Measurements from ENCODE around the gene DESI1.

Gene DESI1

DNA sequence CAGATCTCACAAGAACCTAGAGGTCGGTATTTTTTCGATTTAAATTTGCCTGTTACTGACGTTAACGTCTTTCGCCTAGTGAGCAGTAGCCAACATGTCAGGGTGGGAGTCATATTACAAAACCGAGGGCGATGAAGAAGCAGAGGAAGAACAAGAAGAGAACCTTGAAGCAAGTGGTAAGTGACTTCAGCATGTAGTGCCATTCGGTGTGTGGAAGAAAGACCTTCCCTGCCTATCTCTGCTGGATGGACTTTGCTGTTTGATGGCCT is 1.0 kb upstream of the DESI1 start:
- peaks cover 21% of the 10 kb centered on the region for H3K4me1 ChIP-seq (ENCODE audit: insufficient read depth, low read length)
- peak overlapping the region; percentile 95 for H3K4me3 ChIP-seq (ENCODE audit: low read length)
- H2AFZ ChIP-seq (ENCODE audit: low read depth, low read length) = no peak overlapping the region
- H3K36me3 ChIP-seq (ENCODE audit: insufficient read depth, low read length) = peaks cover 31% of the 10 kb centered on the region
- H3K27me3 ChIP-seq (ENCODE audit: insufficient read depth, low read length) = no peaks in the 10 kb centered on the region
- no peaks in the 10 kb centered on the region for H3K9me3 ChIP-seq (ENCODE audit: low read length)

DNA sequence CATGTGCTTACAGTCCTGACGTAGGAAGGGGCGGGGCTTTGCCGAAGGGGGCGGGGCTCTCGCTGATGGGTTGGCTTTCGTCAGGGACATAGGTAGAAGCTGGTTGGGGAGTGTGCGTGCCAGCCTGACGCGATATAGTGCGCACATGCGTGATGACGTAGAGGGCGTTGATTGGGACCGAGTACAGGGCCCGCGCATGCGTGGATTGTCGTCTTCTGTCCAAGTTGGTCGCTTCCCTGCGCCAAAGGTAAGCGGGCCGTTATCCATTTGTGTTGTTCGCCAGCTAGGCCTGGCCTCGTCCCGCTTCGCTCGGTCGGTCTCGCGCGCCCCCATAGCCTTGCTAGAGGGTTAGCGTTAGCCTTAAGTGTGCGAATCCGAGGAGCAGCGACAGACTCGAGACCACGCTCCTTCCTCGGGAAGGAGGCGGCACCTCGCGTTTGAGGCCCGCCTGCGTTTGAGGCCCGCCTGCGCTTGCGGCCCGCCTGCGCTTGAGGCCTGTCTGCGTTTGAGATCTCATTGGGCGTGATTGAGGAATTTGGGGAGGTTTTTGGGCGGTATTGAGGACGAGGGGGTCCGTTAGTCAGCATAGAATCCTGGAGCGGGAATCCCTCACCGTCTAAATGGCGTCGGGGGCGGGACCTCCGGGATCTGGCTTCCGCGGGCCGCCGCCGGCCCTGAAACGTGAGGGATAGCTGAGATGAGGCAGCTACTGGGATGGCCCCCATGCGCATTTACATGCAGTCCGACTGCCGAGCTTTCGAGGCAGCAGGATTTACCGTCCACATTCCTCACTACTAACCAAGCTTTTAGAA is 462 bp upstream of the DESI1 start, which contains the start of gene XRCC6:
Gene XRCC6 (plus strand): TSS at position 197 of the 812 bp plus-strand sequence. CDS start 710 bp downstream, outside the sequence.
- Histone ChIP-seq H3K36me3 (ENCODE audit: insufficient read depth, low read length) (peaks cover 29% of the 10 kb centered on the region), H3K9me3 (ENCODE audit: low read length) (no peaks in the 10 kb centered on the region), H3K27me3 (ENCODE audit: insufficient read depth, low read length) (no peaks in the 10 kb centered on the region), H2AFZ (ENCODE audit: low read depth, low read length) (peak within 1 kb of the TSS; percentile 81), H3K4me1 (ENCODE audit: insufficient read depth, low read length) (peaks cover 21% of the 10 kb centered on the region), H3K4me3 (ENCODE audit: low read length) (peak within 1 kb of the TSS; percentile 95)

DNA sequence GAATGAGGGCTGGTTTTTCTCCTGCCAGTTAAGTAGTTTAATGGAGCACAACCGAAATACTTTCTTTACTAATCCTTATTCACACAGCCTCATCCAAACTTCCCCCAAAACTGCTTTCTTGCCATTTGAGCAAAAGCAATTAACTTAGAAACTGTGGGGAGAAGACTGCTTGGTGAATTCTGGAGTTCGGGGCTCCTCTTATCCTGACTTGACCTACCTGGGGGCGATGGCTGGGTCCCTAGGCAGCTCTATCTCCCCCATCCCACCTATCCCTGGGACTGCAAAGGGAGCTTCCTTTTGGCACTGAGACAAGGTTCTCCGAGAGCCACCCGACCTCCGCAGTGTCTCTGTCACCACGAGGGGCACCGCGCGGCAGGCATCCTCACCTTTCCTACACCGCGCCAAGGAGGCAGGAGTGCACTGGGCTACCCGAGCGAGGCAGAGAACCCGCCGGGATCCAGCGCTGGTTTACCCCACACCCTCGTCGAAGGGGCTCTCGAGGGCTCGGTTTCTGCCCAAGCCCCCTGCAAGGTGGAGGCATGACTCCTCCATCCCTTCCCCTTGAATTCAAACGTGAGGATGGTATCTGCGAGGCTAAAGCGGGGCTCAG is 759 bp downstream of the DESI1 start:
- peaks cover 21% of the 10 kb centered on the region for H3K4me1 ChIP-seq (ENCODE audit: insufficient read depth, low read length)
- H3K27me3 ChIP-seq (ENCODE audit: insufficient read depth, low read length) = no peaks in the 10 kb centered on the region
- H3K36me3 ChIP-seq (ENCODE audit: insufficient read depth, low read length) = peaks cover 17% of the 10 kb centered on the region
- peak overlapping the region; percentile 50 for H2AFZ ChIP-seq (ENCODE audit: low read depth, low read length)
- no peaks in the 10 kb centered on the region for H3K9me3 ChIP-seq (ENCODE audit: low read length)
- peak overlapping the region; percentile 95 for H3K4me3 ChIP-seq (ENCODE audit: low read length)

DNA sequence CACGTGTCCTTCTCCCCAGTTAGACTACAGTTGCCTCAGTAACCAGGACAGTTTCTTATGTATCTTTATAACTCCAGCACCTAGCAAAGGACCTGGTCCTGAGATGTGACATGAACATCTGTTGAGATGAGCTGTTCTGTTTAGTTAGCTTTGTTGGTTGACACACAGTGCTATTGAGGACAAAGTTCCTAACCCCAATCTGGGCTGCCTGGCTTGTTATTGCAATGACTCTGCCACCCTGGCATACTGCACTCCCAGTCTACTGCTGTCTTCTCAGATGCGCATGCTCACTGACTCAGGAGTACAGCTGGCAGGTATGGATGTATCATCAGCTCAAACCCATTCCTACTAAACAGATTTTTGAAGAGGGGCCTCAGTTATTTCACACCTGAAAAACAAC is 7.4 kb downstream of the DESI1 start:
- H2AFZ ChIP-seq (ENCODE audit: low read depth, low read length) = no peak overlapping the region

DNA sequence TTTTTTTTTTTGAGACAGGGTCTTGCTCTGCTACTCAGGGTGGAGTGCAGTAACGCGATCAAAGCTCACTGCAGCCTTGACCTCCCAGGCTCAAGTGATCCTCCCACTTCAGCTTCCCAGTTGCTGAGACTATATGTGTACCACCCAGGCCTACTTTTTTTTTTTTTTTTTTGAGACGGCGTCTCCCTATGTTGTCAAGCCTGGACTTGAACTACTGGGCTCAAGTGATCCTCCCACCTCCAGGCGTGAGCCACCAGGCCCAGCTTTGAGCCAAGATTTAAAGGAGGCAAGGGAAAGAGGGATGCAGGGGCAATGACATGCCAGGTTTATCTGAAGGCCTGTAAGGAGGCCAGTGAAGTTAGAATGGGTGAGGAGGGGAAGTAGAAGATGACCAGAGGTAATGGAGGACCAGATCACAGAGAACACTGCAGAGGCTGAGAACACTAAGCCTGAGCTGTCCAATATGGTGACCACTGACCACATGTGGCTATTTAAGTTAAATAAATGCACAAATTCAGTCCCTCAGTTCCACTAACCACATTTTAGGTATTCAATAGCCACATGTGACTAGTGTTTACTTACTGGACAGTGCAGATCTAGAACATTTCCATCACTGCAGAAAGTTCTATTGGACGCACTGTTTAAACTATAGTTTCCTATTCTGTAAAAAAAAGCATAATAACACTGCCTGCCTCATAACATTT is 8.1 kb downstream of the DESI1 start:
- Histone ChIP-seq H3K9me3 (ENCODE audit: low read length) (no peaks in the 10 kb centered on the region), H2AFZ (ENCODE audit: low read depth, low read length) (no peak overlapping the region), H3K36me3 (ENCODE audit: insufficient read depth, low read length) (peaks cover 2% of the 10 kb centered on the region), H3K4me3 (ENCODE audit: low read length) (no peak overlapping the region), H3K4me1 (ENCODE audit: insufficient read depth, low read length) (no peaks in the 10 kb centered on the region), H3K27me3 (ENCODE audit: insufficient read depth, low read length) (no peaks in the 10 kb centered on the region)

More for the DNA sequence above, 7.4 kb downstream of the DESI1 start:
- no peaks in the 10 kb centered on the region for H3K27me3 ChIP-seq (ENCODE audit: insufficient read depth, low read length)
- H3K36me3 ChIP-seq (ENCODE audit: insufficient read depth, low read length) = peaks cover 2% of the 10 kb centered on the region
- no peak overlapping the region for H3K4me3 ChIP-seq (ENCODE audit: low read length)
- H3K4me1 ChIP-seq (ENCODE audit: insufficient read depth, low read length) = no peaks in the 10 kb centered on the region
- H3K9me3 ChIP-seq (ENCODE audit: low read length) = no peaks in the 10 kb centered on the region

DNA sequence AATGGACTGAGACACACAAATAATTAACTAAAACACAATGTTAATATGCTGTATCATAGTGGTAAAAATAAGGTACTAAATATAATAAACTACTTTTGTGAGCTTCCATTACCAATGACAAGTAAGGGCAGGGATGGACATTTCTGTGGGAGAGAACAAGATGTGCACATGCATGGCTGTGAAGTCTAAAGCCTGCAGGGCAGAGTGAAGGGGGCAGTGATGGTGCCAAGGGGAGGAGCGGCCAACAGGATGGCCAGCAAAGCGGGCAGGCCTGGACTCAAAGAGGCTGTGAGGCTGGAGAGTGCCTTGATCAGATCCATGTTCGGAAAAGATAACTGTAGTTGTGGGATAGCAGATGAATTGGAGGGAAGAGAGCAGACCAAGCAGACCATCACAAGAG is 12.5 kb downstream of the DESI1 start:
- Histone ChIP-seq H3K36me3 (ENCODE audit: insufficient read depth, low read length) (peaks cover 6% of the 10 kb centered on the region), H3K4me3 (ENCODE audit: low read length) (no peak overlapping the region), H2AFZ (ENCODE audit: low read depth, low read length) (no peak overlapping the region), H3K4me1 (ENCODE audit: insufficient read depth, low read length) (peaks cover 17% of the 10 kb centered on the region), H3K27me3 (ENCODE audit: insufficient read depth, low read length) (no peaks in the 10 kb centered on the region), H3K9me3 (ENCODE audit: low read length) (no peaks in the 10 kb centered on the region)

DNA sequence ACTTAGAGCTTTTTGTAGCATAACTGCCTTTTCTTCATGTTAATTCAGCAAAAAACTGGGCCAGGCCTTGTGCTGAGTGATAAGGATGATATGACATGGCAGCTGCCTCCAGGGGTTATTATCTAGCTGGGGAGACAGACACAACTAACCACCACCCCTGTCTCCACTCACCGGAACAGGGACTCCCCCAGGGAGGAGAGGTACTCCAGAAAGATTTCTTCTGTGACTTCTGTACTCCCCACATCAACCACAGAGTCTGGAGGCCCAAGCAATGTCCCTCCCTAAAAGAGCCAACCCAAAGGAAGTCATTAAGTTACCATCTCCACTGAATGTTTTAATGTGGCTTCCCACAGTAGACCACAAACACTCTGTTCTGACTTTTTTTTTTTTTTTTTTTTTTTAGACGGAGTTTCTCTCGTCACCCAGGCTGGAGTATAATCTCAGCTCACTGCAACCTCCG is 16.9 kb downstream of the DESI1 start:
- no peaks in the 10 kb centered on the region for H3K9me3 ChIP-seq (ENCODE audit: low read length)
- no peaks in the 10 kb centered on the region for H3K27me3 ChIP-seq (ENCODE audit: insufficient read depth, low read length)
- H3K4me1 ChIP-seq (ENCODE audit: insufficient read depth, low read length) = peaks cover 17% of the 10 kb centered on the region
- no peak overlapping the region for H3K4me3 ChIP-seq (ENCODE audit: low read length)
- H3K36me3 ChIP-seq (ENCODE audit: insufficient read depth, low read length) = peaks cover 24% of the 10 kb centered on the region
- H2AFZ ChIP-seq (ENCODE audit: low read depth, low read length) = no peak overlapping the region

DNA sequence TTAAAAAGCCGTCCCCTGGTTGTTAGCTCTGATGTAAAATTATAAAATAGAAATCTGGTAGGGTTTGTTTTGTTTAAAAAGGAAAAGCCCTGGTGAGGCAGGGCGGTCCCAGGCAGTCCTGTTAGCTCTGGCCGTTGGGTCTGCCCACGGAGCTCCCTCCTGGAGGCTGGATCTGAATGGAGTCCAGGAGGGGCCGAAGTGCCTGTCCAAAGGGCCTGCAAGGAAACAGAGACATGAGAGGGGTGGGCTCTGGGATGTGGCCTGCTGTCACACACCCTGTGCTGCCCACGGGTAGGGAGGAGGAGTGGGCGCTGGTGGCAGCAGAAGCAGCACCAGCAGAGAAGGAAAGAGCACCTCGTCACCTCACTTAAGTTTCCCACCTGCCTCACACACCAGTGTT is 19.9 kb downstream of the DESI1 start:
- no peaks in the 10 kb centered on the region for H3K9me3 ChIP-seq (ENCODE audit: low read length)
- no peak overlapping the region for H3K4me3 ChIP-seq (ENCODE audit: low read length)
- peaks cover 21% of the 10 kb centered on the region for H3K36me3 ChIP-seq (ENCODE audit: insufficient read depth, low read length)
- H3K27me3 ChIP-seq (ENCODE audit: insufficient read depth, low read length) = no peaks in the 10 kb centered on the region
- H2AFZ ChIP-seq (ENCODE audit: low read depth, low read length) = no peak overlapping the region
- H3K4me1 ChIP-seq (ENCODE audit: insufficient read depth, low read length) = peaks cover 20% of the 10 kb centered on the region

DNA sequence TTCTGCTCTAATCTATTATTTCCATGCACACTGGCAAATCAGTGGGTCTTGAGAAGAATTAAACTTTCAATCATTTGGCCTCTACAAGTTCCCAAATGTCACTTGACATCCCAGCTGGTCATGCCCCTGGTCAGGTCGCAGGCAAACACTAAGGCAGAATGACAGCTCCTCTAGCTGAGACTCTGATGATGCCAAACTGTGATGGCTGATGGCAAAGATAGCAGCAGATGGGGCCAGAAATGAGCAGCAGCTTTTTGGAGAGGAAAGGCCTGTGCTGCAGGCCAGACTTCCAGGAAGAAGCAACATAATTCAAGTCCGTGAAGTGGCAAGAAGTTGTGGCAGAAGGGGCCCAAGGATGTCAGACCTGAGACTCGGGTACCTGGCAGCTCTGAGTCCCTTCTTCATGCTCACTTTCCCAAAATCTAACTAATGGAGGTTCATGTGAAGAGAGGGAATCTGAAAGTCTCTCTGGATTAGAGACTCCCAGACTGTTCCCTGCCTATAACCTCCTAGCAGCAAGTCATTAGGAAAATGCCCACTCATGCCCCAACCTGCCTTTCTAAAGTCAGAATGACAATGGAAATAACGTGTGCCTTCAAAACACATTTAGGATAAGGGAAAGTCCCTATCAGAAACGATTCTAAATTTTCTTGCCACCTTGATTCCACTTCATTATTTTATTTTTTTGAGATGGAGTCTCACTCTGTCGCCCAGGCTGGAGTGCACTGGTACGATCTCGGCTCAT is 21.8 kb downstream of the DESI1 start:
- peaks cover 21% of the 10 kb centered on the region for H3K36me3 ChIP-seq (ENCODE audit: insufficient read depth, low read length)
- H2AFZ ChIP-seq (ENCODE audit: low read depth, low read length) = no peak overlapping the region

DNA sequence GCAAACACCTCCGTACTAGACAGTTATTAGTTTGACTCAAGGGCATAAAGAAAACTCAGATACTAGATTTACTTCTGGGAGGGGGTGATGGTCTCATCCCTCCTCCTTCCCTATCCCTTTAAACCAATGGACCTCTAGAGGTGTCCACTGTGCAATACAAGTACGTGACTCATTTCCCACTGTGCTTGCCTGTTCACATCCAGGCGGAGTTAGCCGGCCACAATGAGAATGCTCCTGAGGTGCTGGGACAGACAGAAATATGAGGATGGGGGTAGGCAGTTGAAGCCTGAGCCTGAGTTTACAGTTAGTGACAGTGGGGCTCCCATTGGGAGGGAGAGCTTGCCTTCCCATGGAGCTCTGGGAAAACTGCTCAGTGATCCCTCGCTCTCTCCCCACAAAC is 22.8 kb downstream of the DESI1 start:
- H3K36me3 ChIP-seq (ENCODE audit: insufficient read depth, low read length) = peaks cover 17% of the 10 kb centered on the region
- no peaks in the 10 kb centered on the region for H3K27me3 ChIP-seq (ENCODE audit: insufficient read depth, low read length)
- H3K4me1 ChIP-seq (ENCODE audit: insufficient read depth, low read length) = peaks cover 4% of the 10 kb centered on the region
- no peak overlapping the region for H2AFZ ChIP-seq (ENCODE audit: low read depth, low read length)
- H3K9me3 ChIP-seq (ENCODE audit: low read length) = no peaks in the 10 kb centered on the region
- no peak overlapping the region for H3K4me3 ChIP-seq (ENCODE audit: low read length)

More for the DNA sequence above, 21.8 kb downstream of the DESI1 start:
- Histone ChIP-seq H3K4me3 (ENCODE audit: low read length) (no peak overlapping the region), H3K4me1 (ENCODE audit: insufficient read depth, low read length) (peaks cover 4% of the 10 kb centered on the region), H3K9me3 (ENCODE audit: low read length) (no peaks in the 10 kb centered on the region), H3K27me3 (ENCODE audit: insufficient read depth, low read length) (no peaks in the 10 kb centered on the region)

DNA sequence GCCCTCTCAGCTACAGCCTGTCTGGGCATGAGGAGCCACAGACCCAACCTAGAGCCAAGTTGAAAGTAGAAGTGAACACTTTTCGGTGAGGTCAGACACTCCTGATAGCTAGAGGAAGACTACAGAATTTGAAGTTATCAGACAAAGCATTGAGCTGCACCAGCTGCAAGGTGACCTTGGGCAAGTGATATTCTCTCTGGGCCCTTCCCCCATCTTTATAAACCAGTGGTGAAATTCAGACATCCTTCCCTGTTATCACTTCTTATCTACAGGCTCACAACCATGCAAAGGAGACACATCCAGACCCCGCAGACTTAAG is 23.2 kb downstream of the DESI1 start:
- Histone ChIP-seq H3K36me3 (ENCODE audit: insufficient read depth, low read length) (peaks cover 12% of the 10 kb centered on the region), H2AFZ (ENCODE audit: low read depth, low read length) (no peak overlapping the region), H3K27me3 (ENCODE audit: insufficient read depth, low read length) (no peaks in the 10 kb centered on the region), H3K4me1 (ENCODE audit: insufficient read depth, low read length) (peaks cover 4% of the 10 kb centered on the region), H3K4me3 (ENCODE audit: low read length) (no peak overlapping the region), H3K9me3 (ENCODE audit: low read length) (no peaks in the 10 kb centered on the region)

DNA sequence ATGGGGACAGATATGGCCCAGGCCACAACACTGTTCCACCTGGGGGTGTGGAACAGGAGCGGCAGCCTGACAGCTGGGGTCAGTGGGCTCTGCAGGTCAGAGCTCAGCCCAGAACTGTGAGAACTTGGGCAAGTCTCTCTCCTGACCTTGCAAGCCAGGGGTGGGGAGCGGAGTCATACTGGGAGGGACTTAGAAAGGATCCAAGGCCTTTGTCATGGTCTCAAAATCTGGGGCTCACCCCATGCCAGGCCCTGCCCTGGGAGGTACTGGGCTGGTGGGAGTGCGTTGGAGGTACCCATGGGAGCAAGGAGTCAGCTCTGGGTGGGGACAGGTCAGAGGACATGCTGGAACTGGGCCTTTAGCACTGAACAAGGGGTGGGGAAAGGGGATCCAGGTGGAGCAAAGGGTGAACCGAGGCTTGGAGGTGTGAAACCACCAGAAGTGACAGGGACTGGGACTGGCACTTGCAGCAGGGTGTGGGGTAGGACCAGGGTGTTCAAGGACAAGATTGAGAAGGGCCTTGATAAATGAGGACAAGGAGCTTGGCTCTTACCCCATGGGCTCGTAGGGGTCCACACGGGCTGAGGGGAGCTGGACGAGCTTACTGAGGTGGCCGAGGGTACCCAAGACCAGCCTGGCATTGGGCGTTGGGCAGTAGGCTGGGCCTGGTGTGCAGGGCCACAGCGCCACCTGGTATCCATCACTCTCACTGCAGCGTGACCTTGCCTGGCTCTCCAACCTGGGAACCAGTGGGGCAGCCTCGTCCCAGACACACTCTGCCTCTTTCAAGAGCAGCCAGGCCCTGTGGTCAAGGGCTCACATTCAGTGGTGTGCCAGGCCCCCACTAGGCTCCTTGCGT is 23.8 kb downstream of the DESI1 start:
- no peaks in the 10 kb centered on the region for H3K9me3 ChIP-seq (ENCODE audit: low read length)
- H3K27me3 ChIP-seq (ENCODE audit: insufficient read depth, low read length) = no peaks in the 10 kb centered on the region
- H3K36me3 ChIP-seq (ENCODE audit: insufficient read depth, low read length) = peaks cover 6% of the 10 kb centered on the region
- H3K4me3 ChIP-seq (ENCODE audit: low read length) = no peak overlapping the region
- no peak overlapping the region for H2AFZ ChIP-seq (ENCODE audit: low read depth, low read length)
- peaks cover 4% of the 10 kb centered on the region for H3K4me1 ChIP-seq (ENCODE audit: insufficient read depth, low read length)

Measured in neuron (in vitro differentiated cells).